ENCODE results near the gene CCDC66.
"Not testable (repeated sequence)": the region's sequence is repeated elsewhere in the genome, so short reads cannot be mapped to it uniquely, and the experiment has no call there.

DNA sequence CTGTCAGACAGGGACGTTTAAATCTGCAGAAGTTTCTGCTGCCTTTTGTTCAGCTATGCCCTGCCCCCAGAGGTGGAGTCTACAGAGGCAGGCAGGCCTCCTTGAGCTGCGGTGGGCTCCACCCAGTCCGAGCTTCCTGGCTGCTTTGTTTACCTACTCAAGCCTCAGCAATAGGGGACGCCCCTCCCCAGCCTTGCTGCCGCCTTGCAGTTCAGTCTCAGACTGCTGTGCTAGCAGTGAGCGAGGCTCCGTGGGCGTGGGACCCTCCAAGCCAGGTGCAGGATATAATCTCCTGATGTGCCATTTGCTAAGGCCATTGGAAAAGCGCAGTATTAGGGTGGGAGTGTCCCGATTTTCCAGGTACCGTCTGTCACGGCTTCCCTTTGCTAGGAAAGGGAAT, 25.0 kb downstream of the CCDC66 start:
- TF ChIP-seq FOXK1 (CRISPR knock-in tag; IDR thresholded peaks at IDR 0.05); ZNF416 (CRISPR knock-in tag; IDR thresholded peaks at IDR 0.05); CDX4 (CRISPR knock-in tag; IDR thresholded peaks at IDR 0.05; ENCODE audit: borderline replicate concordance); CTCF (IDR thresholded peaks at IDR 0.05); MAX (CRISPR knock-in tag; IDR thresholded peaks at IDR 0.05); ATF3 (CRISPR knock-in tag; conservative IDR thresholded peaks at IDR 0.05); NR2C2 (CRISPR knock-in tag; IDR thresholded peaks at IDR 0.05); E2F1 (CRISPR knock-in tag; IDR thresholded peaks at IDR 0.05): not testable (repeated sequence)
- TF ChIP-seq, protein P1, sequence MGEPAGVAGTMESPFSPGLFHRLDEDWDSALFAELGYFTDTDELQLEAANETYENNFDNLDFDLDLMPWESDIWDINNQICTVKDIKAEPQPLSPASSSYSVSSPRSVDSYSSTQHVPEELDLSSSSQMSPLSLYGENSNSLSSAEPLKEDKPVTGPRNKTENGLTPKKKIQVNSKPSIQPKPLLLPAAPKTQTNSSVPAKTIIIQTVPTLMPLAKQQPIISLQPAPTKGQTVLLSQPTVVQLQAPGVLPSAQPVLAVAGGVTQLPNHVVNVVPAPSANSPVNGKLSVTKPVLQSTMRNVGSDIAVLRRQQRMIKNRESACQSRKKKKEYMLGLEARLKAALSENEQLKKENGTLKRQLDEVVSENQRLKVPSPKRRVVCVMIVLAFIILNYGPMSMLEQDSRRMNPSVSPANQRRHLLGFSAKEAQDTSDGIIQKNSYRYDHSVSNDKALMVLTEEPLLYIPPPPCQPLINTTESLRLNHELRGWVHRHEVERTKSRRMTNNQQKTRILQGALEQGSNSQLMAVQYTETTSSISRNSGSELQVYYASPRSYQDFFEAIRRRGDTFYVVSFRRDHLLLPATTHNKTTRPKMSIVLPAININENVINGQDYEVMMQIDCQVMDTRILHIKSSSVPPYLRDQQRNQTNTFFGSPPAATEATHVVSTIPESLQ (CRISPR knock-in tag; IDR thresholded peaks at IDR 0.05): not testable (repeated sequence)

Data from WTC11 (cell line).